Upper lobe of right lung (tissue), 1 donor: ENCODE results near the gene ARX. TPM values are rescaled to one million over a fixed set of nuclear protein-coding genes. Genes with fewer than 3 reads are reported as not detected.

Source experiments
- ATAC-seq: fragments of 200-7000 bp; cut with Tn5 transposase; one replicate; pipeline ENCODE4 v1.9.1; 2020; ENCODE audit warnings: mild to moderate bottlenecking, moderate library complexity
- DNase-seq: peaks from one replicate; pipeline ENCODE4 v3.0.0-alpha.2; 2020
- H3K27ac ChIP-seq: fragments of 200-600 bp; one replicate; pipeline ENCODE4 v1.8.0; 2022
- H3K27me3 ChIP-seq: fragments of 200-600 bp; one replicate; pipeline ENCODE4 v1.8.0; 2022; ENCODE audit warnings: mild to moderate bottlenecking
- H3K36me3 ChIP-seq: fragments of 200-600 bp; one replicate; pipeline ENCODE4 v1.8.0; 2022
- H3K4me1 ChIP-seq: fragments of 200-600 bp; one replicate; pipeline ENCODE4 v1.8.0; 2022
- H3K4me3 ChIP-seq: fragments of 200-600 bp; one replicate; pipeline ENCODE4 v1.8.0; 2022; ENCODE audit warnings: mild to moderate bottlenecking
- H3K9me3 ChIP-seq: fragments of 200-600 bp; one replicate; pipeline ENCODE4 v1.8.0; 2022
- intact Hi-C: fragments of 100-400 bp; cut with DNase I; formaldehyde crosslinking; loops from one replicate; pipeline ENCODE4 v1.11.0; 2022
- total RNA-seq: library from RNA; stranded (reverse); fragmentation: NEBNext Ultra II Directional; extraction: Animal tissue kit (Norgen Biotek cat#: 25700); gene quantifications from one replicate; pipeline ENCODE4 v1.2.1, GENCODE V29; 2021
- TF ChIP-seq, protein P1 (sequence below): fragments of 200-600 bp; IDR thresholded peaks from one replicate; pipeline ENCODE4 v1.8.0; 2022; ENCODE audit warnings: antibody characterized with exemption
- donor health status: DM: no; HTN: yes; CAD: no; lungs with severe emphysema.

The ARX gene
- total RNA-seq, 1 donor from 2014 or later: not detected

DNA sequence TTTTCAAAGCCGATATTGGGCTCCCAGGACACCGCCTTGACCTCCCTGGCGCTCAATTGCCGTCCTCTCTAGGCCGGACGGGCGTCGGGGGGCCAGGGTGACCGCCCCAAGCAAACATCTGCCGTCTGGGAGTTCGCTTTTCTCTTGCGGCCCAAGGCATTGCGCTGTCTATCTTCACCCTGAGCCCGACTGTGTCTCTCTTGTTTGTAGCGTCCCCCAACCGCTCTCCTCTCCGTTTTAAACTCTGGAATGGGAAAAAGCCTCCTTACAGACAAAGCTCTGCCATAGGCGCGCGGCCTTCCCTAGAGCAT, 551 bp upstream of the ARX start:
- H3K36me3 ChIP-seq: no peaks in the 10 kb centered on the region
- H3K4me1 ChIP-seq: peaks cover 4% of the 10 kb centered on the region
- H3K9me3 ChIP-seq: no peaks in the 10 kb centered on the region
- DNase-seq (no peak), ATAC-seq (no peak)
- TF ChIP-seq, protein P1, sequence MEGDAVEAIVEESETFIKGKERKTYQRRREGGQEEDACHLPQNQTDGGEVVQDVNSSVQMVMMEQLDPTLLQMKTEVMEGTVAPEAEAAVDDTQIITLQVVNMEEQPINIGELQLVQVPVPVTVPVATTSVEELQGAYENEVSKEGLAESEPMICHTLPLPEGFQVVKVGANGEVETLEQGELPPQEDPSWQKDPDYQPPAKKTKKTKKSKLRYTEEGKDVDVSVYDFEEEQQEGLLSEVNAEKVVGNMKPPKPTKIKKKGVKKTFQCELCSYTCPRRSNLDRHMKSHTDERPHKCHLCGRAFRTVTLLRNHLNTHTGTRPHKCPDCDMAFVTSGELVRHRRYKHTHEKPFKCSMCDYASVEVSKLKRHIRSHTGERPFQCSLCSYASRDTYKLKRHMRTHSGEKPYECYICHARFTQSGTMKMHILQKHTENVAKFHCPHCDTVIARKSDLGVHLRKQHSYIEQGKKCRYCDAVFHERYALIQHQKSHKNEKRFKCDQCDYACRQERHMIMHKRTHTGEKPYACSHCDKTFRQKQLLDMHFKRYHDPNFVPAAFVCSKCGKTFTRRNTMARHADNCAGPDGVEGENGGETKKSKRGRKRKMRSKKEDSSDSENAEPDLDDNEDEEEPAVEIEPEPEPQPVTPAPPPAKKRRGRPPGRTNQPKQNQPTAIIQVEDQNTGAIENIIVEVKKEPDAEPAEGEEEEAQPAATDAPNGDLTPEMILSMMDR: no peak
- intact Hi-C loops: no loop called here
- H3K4me3 ChIP-seq: no peak overlapping the region
- peaks cover 84% of the 10 kb centered on the region for H3K27me3 ChIP-seq
- H3K27ac ChIP-seq: no peak overlapping the region

DNA sequence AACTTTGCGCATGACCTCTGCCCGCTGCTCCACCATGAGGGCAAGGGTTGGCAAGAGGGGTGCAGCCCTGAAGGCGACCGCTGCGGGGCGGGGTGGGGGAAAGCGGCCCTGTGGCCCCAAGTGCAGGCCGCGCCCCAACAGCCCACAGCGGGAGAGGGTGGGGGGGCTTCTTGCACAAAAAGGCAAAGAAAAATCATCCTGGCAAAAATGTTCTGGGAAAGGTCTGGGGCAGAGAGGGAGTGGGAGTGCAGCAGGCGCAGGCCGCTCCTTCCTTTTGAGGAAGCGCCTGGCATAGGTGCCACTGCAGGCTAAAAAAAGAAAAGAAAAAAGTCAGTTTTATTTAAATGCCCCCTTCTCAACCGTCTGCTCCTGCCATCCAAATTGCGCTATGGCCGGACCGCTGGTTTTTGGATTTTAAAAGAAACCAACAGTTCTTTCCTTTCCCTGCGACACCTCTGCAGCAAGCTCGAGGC, 1.4 kb downstream of the ARX start:
- no peaks in the 10 kb centered on the region for H3K9me3 ChIP-seq
- H3K4me3 ChIP-seq: no peak overlapping the region
- peaks cover 4% of the 10 kb centered on the region for H3K4me1 ChIP-seq
- H3K36me3 ChIP-seq: no peaks in the 10 kb centered on the region
- H3K27ac ChIP-seq: no peak overlapping the region
- peaks cover 79% of the 10 kb centered on the region for H3K27me3 ChIP-seq
- DNase-seq (no peak), ATAC-seq (no peak)
- intact Hi-C loops: no loop called here
- TF ChIP-seq, protein P1: no peak

DNA sequence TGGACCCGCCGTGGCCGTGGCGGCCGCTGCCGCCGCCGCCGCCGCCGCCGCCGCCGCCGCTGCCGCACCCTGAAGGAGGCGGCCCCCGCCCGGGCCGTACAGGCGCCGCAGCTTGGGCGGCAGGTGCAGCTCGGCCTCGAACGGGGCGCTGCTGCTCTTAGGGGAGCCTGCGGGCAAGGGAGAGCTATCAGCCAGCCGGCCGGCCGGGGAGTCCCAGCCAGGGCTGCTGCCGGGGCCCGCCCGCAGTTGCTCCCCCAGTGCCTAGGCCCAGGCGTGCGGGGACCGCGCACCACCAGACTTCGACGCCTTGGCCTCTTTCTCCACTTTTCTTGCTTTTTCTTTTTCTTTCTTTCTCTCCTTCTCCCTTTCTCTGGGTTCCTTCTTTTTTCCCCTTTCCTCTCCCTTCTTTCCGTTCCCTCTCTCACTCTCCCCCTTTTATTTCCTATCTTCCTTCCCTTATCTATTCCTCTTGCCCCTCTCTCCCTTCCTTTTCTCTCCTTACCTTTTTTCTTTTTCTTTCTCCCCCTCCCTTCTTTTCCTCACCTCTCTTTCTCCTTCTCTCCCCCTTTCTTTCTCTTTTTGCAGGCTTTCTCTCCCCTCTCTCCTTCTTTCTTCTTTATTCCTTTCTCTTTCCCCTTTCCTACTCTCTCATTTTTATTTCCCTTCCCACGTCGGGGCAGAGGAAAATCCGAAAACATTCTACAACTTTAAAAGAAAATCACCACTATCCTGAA, 2.0 kb downstream of the ARX start:
- peaks cover 4% of the 10 kb centered on the region for H3K4me1 ChIP-seq
- H3K9me3 ChIP-seq: no peaks in the 10 kb centered on the region
- DNase-seq (no peak), ATAC-seq (no peak)
- H3K27me3 ChIP-seq: peaks cover 78% of the 10 kb centered on the region
- intact Hi-C loops: no loop called here
- H3K36me3 ChIP-seq: no peaks in the 10 kb centered on the region
- H3K27ac ChIP-seq: no peak overlapping the region
- H3K4me3 ChIP-seq: no peak overlapping the region
- TF ChIP-seq, protein P1: no peak

- no peak overlapping the region for H3K4me3 ChIP-seq
- H3K9me3 ChIP-seq: no peaks in the 10 kb centered on the region
- intact Hi-C loops: no loop called here
- peaks cover 75% of the 10 kb centered on the region for H3K27me3 ChIP-seq
- DNase-seq: no peak
- peaks cover 4% of the 10 kb centered on the region for H3K4me1 ChIP-seq
- H3K27ac ChIP-seq: no peak overlapping the region
- H3K36me3 ChIP-seq: no peaks in the 10 kb centered on the region
- TF ChIP-seq, protein P1: no peak
- peak; percentile 39 for ATAC-seq
These were observed 2.8 kb downstream of the ARX start for GRCh38 chrX:25012793-25013631.

DNA sequence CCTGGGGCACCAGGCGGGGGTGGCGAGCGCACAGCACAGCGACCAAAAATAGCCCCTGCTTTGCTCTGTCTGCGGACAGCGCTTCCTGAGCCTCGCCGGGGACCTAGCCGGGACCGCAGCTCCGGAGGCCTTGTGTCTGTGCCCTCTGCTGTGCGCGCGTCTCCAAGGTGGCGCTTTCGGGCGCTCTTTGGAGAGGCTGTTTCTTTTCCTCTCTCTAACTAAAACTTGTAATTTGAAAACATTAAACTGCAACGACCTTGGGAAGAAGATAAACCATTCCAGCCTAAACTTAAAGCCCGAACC, 3.4 kb downstream of the ARX start:
- H3K9me3 ChIP-seq: no peaks in the 10 kb centered on the region
- intact Hi-C loops: no loop called here
- H3K36me3 ChIP-seq: no peaks in the 10 kb centered on the region
- ATAC-seq (no peak), DNase-seq (no peak)
- TF ChIP-seq, protein P1: no peak
- H3K4me1 ChIP-seq: peaks cover 4% of the 10 kb centered on the region
- no peak overlapping the region for H3K4me3 ChIP-seq
- no peak overlapping the region for H3K27ac ChIP-seq
- peaks cover 76% of the 10 kb centered on the region for H3K27me3 ChIP-seq
